Measurements from ENCODE around the gene ROBO1. TPM values are rescaled to one million over a fixed set of nuclear protein-coding genes. Genes with fewer than 3 reads are reported as not detected.

ROBO1 gene
- total and polyA plus RNA-seq, 2 experiments from 2014 or later, result 18.8 to 31.9 TPM

DNA sequence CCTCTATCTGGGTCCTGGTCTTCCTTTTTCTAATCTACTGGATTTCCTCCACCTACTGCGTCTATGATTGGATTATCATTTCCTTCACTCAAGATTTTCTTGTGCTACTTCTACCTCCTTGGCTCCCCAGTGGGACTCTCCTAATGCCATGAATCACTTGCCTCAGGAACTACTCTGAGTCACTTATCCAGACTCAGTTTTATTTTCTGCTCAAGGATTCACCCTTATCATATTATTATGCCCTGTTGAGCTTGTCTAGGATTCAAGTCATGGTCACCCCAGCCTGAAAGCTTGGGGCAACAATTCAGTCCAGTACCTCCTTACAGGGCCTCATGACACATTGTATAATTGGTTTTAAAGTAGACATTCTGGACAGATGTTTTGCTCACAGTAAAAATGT, 968.1 kb downstream of the ROBO1 start:
- in situ Hi-C loops (cut with MboI), result no loop called here
- no peaks in the 10 kb centered on the region for H3K36me3 ChIP-seq (ENCODE audit: low read depth)
- peaks cover 7% of the 10 kb centered on the region for H3K4me1 ChIP-seq (ENCODE audit: insufficient read depth)
- no peak overlapping the region for H3K4me2 ChIP-seq (ENCODE audit: unreplicated experiment)
- H3F3A ChIP-seq (ENCODE audit: insufficient read depth), result peaks cover 4% of the 10 kb centered on the region; the same call in 1 of the 2 replicates
- H3K9me2 ChIP-seq (ENCODE audit: insufficient read depth), result no peaks in the 10 kb centered on the region
- H2AFZ ChIP-seq, result no peak overlapping the region
- H3K4me3 ChIP-seq, result no peak overlapping the region
- H3K27ac ChIP-seq, result no peak overlapping the region
- DNase-seq, result no peak
- H3K79me2 ChIP-seq (ENCODE audit: insufficient read depth), result peaks cover 3% of the 10 kb centered on the region; the same call in 1 of the 2 replicates
- TF ChIP-seq EZH2phosphoT487 (IDR thresholded peaks at IDR 0.05; ENCODE audit: insufficient read depth, low read depth), result no peak
- TF ChIP-seq EZH2 (IDR thresholded peaks at IDR 0.05; ENCODE audit: insufficient read depth, poor library complexity, severe bottlenecking), result no peak
- 100% methylated on average over 1 of the region's 1 CpG for WGBS, 2 experiments (ENCODE audit: low coverage in 1 of 2, low lambda C conversion rate in 2 of 2, missing lambda C conversion rate in 2 of 2)
- H3K27me3 ChIP-seq (replicated peaks; ENCODE audit: insufficient read depth), result no peaks in the 10 kb centered on the region
- no peak overlapping the region for H3K9ac ChIP-seq
- no peaks in the 10 kb centered on the region for H4K20me1 ChIP-seq (ENCODE audit: insufficient read depth)
- no peaks in the 10 kb centered on the region for H3K9me3 ChIP-seq (ENCODE audit: low read depth)

GRCh38 chr3:78798266-78798832, 969.4 kb downstream of the ROBO1 start:
- Histone ChIP-seq H3K27me3 (replicated peaks; ENCODE audit: insufficient read depth) (no peaks in the 10 kb centered on the region), H3K4me1 (ENCODE audit: insufficient read depth) (no peaks in the 10 kb centered on the region), H3K9me2 (ENCODE audit: insufficient read depth) (no peaks in the 10 kb centered on the region), H3K79me2 (ENCODE audit: insufficient read depth) (peaks cover 3% of the 10 kb centered on the region; the same call in 1 of the 2 replicates), H3K36me3 (ENCODE audit: low read depth) (no peaks in the 10 kb centered on the region), H4K20me1 (ENCODE audit: insufficient read depth) (no peaks in the 10 kb centered on the region), H2AFZ (no peak overlapping the region), H3K4me2 (ENCODE audit: unreplicated experiment) (no peak overlapping the region), H3K27ac (no peak overlapping the region), H3K9ac (no peak overlapping the region), H3K4me3 (no peak overlapping the region), H3F3A (ENCODE audit: insufficient read depth) (no peaks in the 10 kb centered on the region), H3K9me3 (ENCODE audit: low read depth) (no peaks in the 10 kb centered on the region)
- DNase-seq, result no peak
- in situ Hi-C loops (cut with MboI), result no loop called here
- TF ChIP-seq EZH2phosphoT487 (IDR thresholded peaks at IDR 0.05; ENCODE audit: insufficient read depth, low read depth) (no peak), EZH2 (IDR thresholded peaks at IDR 0.05; ENCODE audit: insufficient read depth, poor library complexity, severe bottlenecking) (no peak)

GRCh38 chr3:78794431-78794830, 973.4 kb downstream of the ROBO1 start:
- H3K9ac ChIP-seq, result no peak overlapping the region
- no peak for DNase-seq
- H3F3A ChIP-seq (ENCODE audit: insufficient read depth), result no peaks in the 10 kb centered on the region
- no peaks in the 10 kb centered on the region for H3K9me3 ChIP-seq (ENCODE audit: low read depth)
- H3K4me3 ChIP-seq, result no peak overlapping the region
- H3K9me2 ChIP-seq (ENCODE audit: insufficient read depth), result no peaks in the 10 kb centered on the region
- in situ Hi-C loops (cut with MboI), result no loop called here
- H3K27ac ChIP-seq, result no peak overlapping the region
- 96 to 100% methylated on average over 1 of the region's 1 CpG for WGBS, 2 experiments (ENCODE audit: low coverage in 1 of 2, low lambda C conversion rate in 2 of 2, missing lambda C conversion rate in 2 of 2)
- H3K4me2 ChIP-seq (ENCODE audit: unreplicated experiment), result no peak overlapping the region
- no peaks in the 10 kb centered on the region for H3K4me1 ChIP-seq (ENCODE audit: insufficient read depth)
- no peak overlapping the region for H2AFZ ChIP-seq
- H3K36me3 ChIP-seq (ENCODE audit: low read depth), result no peaks in the 10 kb centered on the region
- no peaks in the 10 kb centered on the region for H3K27me3 ChIP-seq (replicated peaks; ENCODE audit: insufficient read depth)
- no peaks in the 10 kb centered on the region for H4K20me1 ChIP-seq (ENCODE audit: insufficient read depth)
- TF ChIP-seq EZH2 (IDR thresholded peaks at IDR 0.05; ENCODE audit: insufficient read depth, poor library complexity, severe bottlenecking) (no peak), EZH2phosphoT487 (IDR thresholded peaks at IDR 0.05; ENCODE audit: insufficient read depth, low read depth) (no peak)
- H3K79me2 ChIP-seq (ENCODE audit: insufficient read depth), result no peaks in the 10 kb centered on the region

GRCh38 chr3:78792733-78793132, 975.1 kb downstream of the ROBO1 start:
- Histone ChIP-seq H3K27ac (no peak overlapping the region), H3K27me3 (replicated peaks; ENCODE audit: insufficient read depth) (no peaks in the 10 kb centered on the region), H3K36me3 (ENCODE audit: low read depth) (no peaks in the 10 kb centered on the region), H3K4me1 (ENCODE audit: insufficient read depth) (no peaks in the 10 kb centered on the region), H3K9me2 (ENCODE audit: insufficient read depth) (no peaks in the 10 kb centered on the region), H4K20me1 (ENCODE audit: insufficient read depth) (no peaks in the 10 kb centered on the region), H3F3A (ENCODE audit: insufficient read depth) (no peaks in the 10 kb centered on the region), H3K4me3 (no peak overlapping the region), H2AFZ (no peak overlapping the region), H3K4me2 (ENCODE audit: unreplicated experiment) (no peak overlapping the region), H3K9ac (no peak overlapping the region), H3K9me3 (ENCODE audit: low read depth) (no peaks in the 10 kb centered on the region), H3K79me2 (ENCODE audit: insufficient read depth) (0 out of 2 replicates have a peak, but pooled peaks cover 3% of the 10 kb centered on the region)
- no peak for TF ChIP-seq EZH2phosphoT487 (IDR thresholded peaks at IDR 0.05; ENCODE audit: insufficient read depth, low read depth)
- TF ChIP-seq EZH2 (IDR thresholded peaks at IDR 0.05; ENCODE audit: insufficient read depth, poor library complexity, severe bottlenecking), result no peak
- in situ Hi-C loops (cut with MboI), result no loop called here
- WGBS, 2 experiments (ENCODE audit: low coverage in 1 of 2, low lambda C conversion rate in 2 of 2, missing lambda C conversion rate in 2 of 2), result 91 to 100% methylated on average over 1 of the region's 1 CpG
- no peak for DNase-seq

DNA sequence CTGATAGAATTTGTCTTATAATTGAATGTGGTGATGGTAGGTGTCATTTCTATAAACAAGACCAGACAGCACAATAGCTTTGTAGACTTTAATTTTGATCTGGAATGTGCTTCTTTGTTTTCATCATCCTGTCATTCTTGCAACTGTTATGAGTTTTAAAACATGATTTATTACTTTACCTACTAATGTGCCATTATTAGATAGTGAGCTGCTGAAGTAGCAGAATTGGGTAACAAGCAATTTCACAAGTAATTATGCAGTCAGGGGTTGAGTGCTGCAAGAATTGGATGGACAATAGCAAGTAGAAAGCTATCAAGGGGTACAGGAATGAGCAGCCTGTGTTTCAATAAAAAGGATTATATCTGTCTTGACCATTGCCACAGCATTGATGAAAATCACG, 975.6 kb downstream of the ROBO1 start:
- WGBS, 2 experiments (ENCODE audit: low coverage in 1 of 2, low lambda C conversion rate in 2 of 2, missing lambda C conversion rate in 2 of 2), result 91 to 97% methylated on average over 1 of the region's 1 CpG
- H3K9me2 ChIP-seq (ENCODE audit: insufficient read depth), result no peaks in the 10 kb centered on the region
- H3K27ac ChIP-seq, result no peak overlapping the region
- no peaks in the 10 kb centered on the region for H3K36me3 ChIP-seq (ENCODE audit: low read depth)
- no peaks in the 10 kb centered on the region for H3K4me1 ChIP-seq (ENCODE audit: insufficient read depth)
- no peaks in the 10 kb centered on the region for H3K27me3 ChIP-seq (replicated peaks; ENCODE audit: insufficient read depth)
- H3K4me3 ChIP-seq, result no peak overlapping the region
- H3F3A ChIP-seq (ENCODE audit: insufficient read depth), result no peaks in the 10 kb centered on the region
- no peak for TF ChIP-seq EZH2 (IDR thresholded peaks at IDR 0.05; ENCODE audit: insufficient read depth, poor library complexity, severe bottlenecking)
- no peak for TF ChIP-seq EZH2phosphoT487 (IDR thresholded peaks at IDR 0.05; ENCODE audit: insufficient read depth, low read depth)
- in situ Hi-C loops (cut with MboI), result no loop called here
- DNase-seq, result no peak
- H3K4me2 ChIP-seq (ENCODE audit: unreplicated experiment), result no peak overlapping the region
- H3K79me2 ChIP-seq (ENCODE audit: insufficient read depth), result 0 out of 2 replicates have a peak, but pooled peaks cover 3% of the 10 kb centered on the region
- H3K9me3 ChIP-seq (ENCODE audit: low read depth), result no peaks in the 10 kb centered on the region
- H4K20me1 ChIP-seq (ENCODE audit: insufficient read depth), result no peaks in the 10 kb centered on the region
- no peak overlapping the region for H2AFZ ChIP-seq
- no peak overlapping the region for H3K9ac ChIP-seq
